D721Med (cell line): ENCODE data around the gene TTC36.
"Not testable (repeated sequence)": the region's sequence is repeated elsewhere in the genome, so short reads cannot be mapped to it uniquely, and the experiment has no call there.

Experiments
- DNase-seq: peaks from one replicate; pipeline ENCODE4 v3.0.0; 2011; ENCODE audit warnings: low spot score; ENCODE audit not compliant: insufficient read length
- FAIRE-seq: peaks from 2 replicates; lab custom pipeline; 2011; peaks lifted over from hg19 to GRCh38; lab: Jason Lieb, UNC
- CTCF ChIP-seq: IDR thresholded peaks from 2 replicates; pipeline ENCODE4 v1.5.1; 2012; ENCODE audit warnings: mild to moderate bottlenecking, control low read depth; ENCODE audit not compliant: insufficient read depth; ENCODE audit errors: missing control alignments

TTC36 gene

GRCh38 chr11:118570787-118571186 is 43.5 kb downstream of the TTC36 start:
- TF ChIP-seq CTCF, result no peak
- no peak for DNase-seq
- FAIRE-seq, result no peak

- not testable (repeated sequence) for FAIRE-seq, DNase-seq
Measured at GRCh38 chr11:118571701-118572060, 44.4 kb downstream of the TTC36 start.

- DNase-seq (peak; percentile 80), FAIRE-seq (no peak)
- no peak for TF ChIP-seq CTCF
Measured at GRCh38 chr11:118572061-118572980, 45.0 kb downstream of the TTC36 start, which contains the start of gene ARCN1. Gene ARCN1 (plus strand): TSS chr11:118572409. CDS start chr11:118572548, 139 bp downstream.

GRCh38 chr11:118572981-118573550 is 45.8 kb downstream of the TTC36 start:
- DNase-seq, result no peak
- TF ChIP-seq CTCF, result no peak
- FAIRE-seq, result no peak

GRCh38 chr11:118574636-118575035 is 47.4 kb downstream of the TTC36 start:
- DNase-seq (no peak), FAIRE-seq (no peak)
- TF ChIP-seq CTCF, result no peak

GRCh38 chr11:118577995-118578394 is 50.7 kb downstream of the TTC36 start:
- FAIRE-seq, DNase-seq: not testable (repeated sequence)
